A549 (cell line): ENCODE measurements around the gene PKHD1.

Source experiments
- MAZ ChIP-seq: fragments of 150-350 bp; IDR thresholded peaks from 2 replicates; pipeline ENCODE4 v1.6.1; 2014; ENCODE audit warnings: antibody characterized with exemption, low read depth, low read length, borderline replicate concordance
- NFE2L2 ChIP-seq: fragments of 150-350 bp; conservative IDR thresholded peaks from 2 replicates; pipeline ENCODE4 v1.6.1; 2014; ENCODE audit warnings: low read length
- POLR2AphosphoS2 ChIP-seq: conservative IDR thresholded peaks from 2 replicates; pipeline ENCODE4 v1.6.1; 2012; ENCODE audit warnings: low read length, improper control_type of control experiment, inconsistent platforms
- TFCP2L1 ChIP-seq: fragments of 250-450 bp; sonication (Bioruptor Pico); IDR thresholded peaks from 2 replicates; pipeline ENCODE4 v1.5.0; 2021; ENCODE audit warnings: mild to moderate bottlenecking
- TF ChIP-seq, protein P1 (sequence below): fragments of >200 bp; sonication (Bioruptor Twin); formaldehyde crosslinking; IDR thresholded peaks from 3 replicates; pipeline ENCODE4 v1.5.1; 2016
- TF ChIP-seq, protein P2 (sequence below): IDR thresholded peaks from 2 replicates; pipeline ENCODE4 v1.6.1; 2012
- TF ChIP-seq, protein P3 (sequence below): fragments of 200-600 bp; sonication (generic); IDR thresholded peaks from 2 replicates; pipeline ENCODE4 v1.6.1; 2016; ENCODE audit warnings: antibody characterized with exemption, mild to moderate bottlenecking, moderate library complexity

DNA sequence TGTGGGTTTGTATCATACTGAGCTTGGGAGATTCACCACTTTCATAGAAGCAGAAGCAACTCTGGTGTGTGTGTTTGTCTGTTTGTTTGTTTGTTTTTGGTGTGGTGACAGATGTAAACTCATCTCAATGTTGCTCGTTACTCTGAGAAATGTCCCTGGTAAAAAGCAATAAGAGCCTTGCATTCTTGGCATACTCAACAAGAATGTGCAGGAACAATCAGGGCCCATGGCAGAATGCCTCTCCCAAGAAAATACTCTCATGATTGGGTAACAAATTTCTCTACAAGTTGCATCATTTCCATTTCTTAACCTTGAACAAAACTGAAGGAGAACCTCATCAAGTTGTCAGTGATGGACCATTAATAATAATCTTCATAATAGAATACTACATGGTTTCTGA, 43.0 kb upstream of the PKHD1 start:
- TF ChIP-seq NFE2L2 (no peak), TFCP2L1 (CRISPR knock-in tag) (no peak), MAZ (no peak), POLR2AphosphoS2 (no peak)
- TF ChIP-seq, protein P1, sequence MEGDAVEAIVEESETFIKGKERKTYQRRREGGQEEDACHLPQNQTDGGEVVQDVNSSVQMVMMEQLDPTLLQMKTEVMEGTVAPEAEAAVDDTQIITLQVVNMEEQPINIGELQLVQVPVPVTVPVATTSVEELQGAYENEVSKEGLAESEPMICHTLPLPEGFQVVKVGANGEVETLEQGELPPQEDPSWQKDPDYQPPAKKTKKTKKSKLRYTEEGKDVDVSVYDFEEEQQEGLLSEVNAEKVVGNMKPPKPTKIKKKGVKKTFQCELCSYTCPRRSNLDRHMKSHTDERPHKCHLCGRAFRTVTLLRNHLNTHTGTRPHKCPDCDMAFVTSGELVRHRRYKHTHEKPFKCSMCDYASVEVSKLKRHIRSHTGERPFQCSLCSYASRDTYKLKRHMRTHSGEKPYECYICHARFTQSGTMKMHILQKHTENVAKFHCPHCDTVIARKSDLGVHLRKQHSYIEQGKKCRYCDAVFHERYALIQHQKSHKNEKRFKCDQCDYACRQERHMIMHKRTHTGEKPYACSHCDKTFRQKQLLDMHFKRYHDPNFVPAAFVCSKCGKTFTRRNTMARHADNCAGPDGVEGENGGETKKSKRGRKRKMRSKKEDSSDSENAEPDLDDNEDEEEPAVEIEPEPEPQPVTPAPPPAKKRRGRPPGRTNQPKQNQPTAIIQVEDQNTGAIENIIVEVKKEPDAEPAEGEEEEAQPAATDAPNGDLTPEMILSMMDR = no peak
- TF ChIP-seq, protein P2, sequence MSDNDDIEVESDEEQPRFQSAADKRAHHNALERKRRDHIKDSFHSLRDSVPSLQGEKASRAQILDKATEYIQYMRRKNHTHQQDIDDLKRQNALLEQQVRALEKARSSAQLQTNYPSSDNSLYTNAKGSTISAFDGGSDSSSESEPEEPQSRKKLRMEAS = no peak
- TF ChIP-seq, protein P3, sequence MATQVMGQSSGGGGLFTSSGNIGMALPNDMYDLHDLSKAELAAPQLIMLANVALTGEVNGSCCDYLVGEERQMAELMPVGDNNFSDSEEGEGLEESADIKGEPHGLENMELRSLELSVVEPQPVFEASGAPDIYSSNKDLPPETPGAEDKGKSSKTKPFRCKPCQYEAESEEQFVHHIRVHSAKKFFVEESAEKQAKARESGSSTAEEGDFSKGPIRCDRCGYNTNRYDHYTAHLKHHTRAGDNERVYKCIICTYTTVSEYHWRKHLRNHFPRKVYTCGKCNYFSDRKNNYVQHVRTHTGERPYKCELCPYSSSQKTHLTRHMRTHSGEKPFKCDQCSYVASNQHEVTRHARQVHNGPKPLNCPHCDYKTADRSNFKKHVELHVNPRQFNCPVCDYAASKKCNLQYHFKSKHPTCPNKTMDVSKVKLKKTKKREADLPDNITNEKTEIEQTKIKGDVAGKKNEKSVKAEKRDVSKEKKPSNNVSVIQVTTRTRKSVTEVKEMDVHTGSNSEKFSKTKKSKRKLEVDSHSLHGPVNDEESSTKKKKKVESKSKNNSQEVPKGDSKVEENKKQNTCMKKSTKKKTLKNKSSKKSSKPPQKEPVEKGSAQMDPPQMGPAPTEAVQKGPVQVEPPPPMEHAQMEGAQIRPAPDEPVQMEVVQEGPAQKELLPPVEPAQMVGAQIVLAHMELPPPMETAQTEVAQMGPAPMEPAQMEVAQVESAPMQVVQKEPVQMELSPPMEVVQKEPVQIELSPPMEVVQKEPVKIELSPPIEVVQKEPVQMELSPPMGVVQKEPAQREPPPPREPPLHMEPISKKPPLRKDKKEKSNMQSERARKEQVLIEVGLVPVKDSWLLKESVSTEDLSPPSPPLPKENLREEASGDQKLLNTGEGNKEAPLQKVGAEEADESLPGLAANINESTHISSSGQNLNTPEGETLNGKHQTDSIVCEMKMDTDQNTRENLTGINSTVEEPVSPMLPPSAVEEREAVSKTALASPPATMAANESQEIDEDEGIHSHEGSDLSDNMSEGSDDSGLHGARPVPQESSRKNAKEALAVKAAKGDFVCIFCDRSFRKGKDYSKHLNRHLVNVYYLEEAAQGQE = no peak
